NB4 (cell line): ENCODE data around the gene MYADML2.

ENCODE experiments used
- DNase-seq: peaks from one replicate; pipeline ENCODE4 v3.0.0; 2010; ENCODE audit warnings: low read depth
- H3K4me3 ChIP-seq: one replicate; pipeline ENCODE4 v1.5.1; 2011; ENCODE audit warnings: mild to moderate bottlenecking, low read depth, low read length, moderate library complexity
- CTCF ChIP-seq: IDR thresholded peaks from one replicate; pipeline ENCODE4 v1.5.1; 2012; ENCODE audit warnings: low read depth, low read length
- MAX ChIP-seq: IDR thresholded peaks from 2 replicates; pipeline ENCODE4 v1.6.1; 2011; ENCODE audit warnings: low read depth, low read length
- MYC ChIP-seq: IDR thresholded peaks from 2 replicates; pipeline ENCODE4 v1.6.1; 2011; ENCODE audit warnings: low read depth, low read length
- POLR2A ChIP-seq: IDR thresholded peaks from 2 replicates; pipeline ENCODE4 v1.6.1; 2011; ENCODE audit warnings: mild to moderate bottlenecking; ENCODE audit not compliant: insufficient read length; ENCODE audit errors: extremely low read depth

MYADML2 gene

GRCh38 chr17:81903415-81903831, 43.6 kb downstream of the MYADML2 start:
- TF ChIP-seq POLR2A: no peak
- no peak for TF ChIP-seq MYC
- TF ChIP-seq MAX: no peak
- TF ChIP-seq CTCF: no peak
- no peak for DNase-seq
- no peak overlapping the region for H3K4me3 ChIP-seq

GRCh38 chr17:81902653-81903414, 44.2 kb downstream of the MYADML2 start:
- no peak overlapping the region for H3K4me3 ChIP-seq
- no peak for DNase-seq
- TF ChIP-seq POLR2A: no peak
- no peak for TF ChIP-seq CTCF
- TF ChIP-seq MAX: no peak
- no peak for TF ChIP-seq MYC

GRCh38 chr17:81902023-81902652, 44.9 kb downstream of the MYADML2 start, which contains the start of gene NPB:
NPB (plus strand) TSS chr17:81902238; CDS start chr17:81902278, 40 bp downstream.
- no peak within 1 kb of the TSS for H3K4me3 ChIP-seq
- no peak for TF ChIP-seq MAX
- no peak for TF ChIP-seq POLR2A
- TF ChIP-seq MYC: no peak
- TF ChIP-seq CTCF: no peak
- no peak for DNase-seq

GRCh38 chr17:81901167-81902022, 45.6 kb downstream of the MYADML2 start:
- no peak overlapping the region for H3K4me3 ChIP-seq
- TF ChIP-seq MAX: no peak
- TF ChIP-seq MYC: no peak
- no peak for TF ChIP-seq CTCF
- no peak for TF ChIP-seq POLR2A
- no peak for DNase-seq

GRCh38 chr17:81900181-81900820, 46.7 kb downstream of the MYADML2 start:
- DNase-seq: no peak
- TF ChIP-seq MAX (no peak), CTCF (no peak), MYC (no peak), POLR2A (no peak)

More at GRCh38 chr17:81900181-81900820, 46.7 kb downstream of the MYADML2 start:
- H3K4me3 ChIP-seq: no peak overlapping the region
